Measurements from ENCODE around the gene USP6NL. TPM values are rescaled to one million over a fixed set of nuclear protein-coding genes. Genes with fewer than 3 reads are reported as not detected.

The USP6NL gene
- total and polyA plus RNA-seq, 3 donors from 2014 or later: 50.4 to 64.9 (median 56.1) TPM

- Histone ChIP-seq H3K9me3 (no peaks in the 10 kb centered on the region), H3K27ac (no peak overlapping the region), H3K4me1 (no peaks in the 10 kb centered on the region), H3K27me3 (no peaks in the 10 kb centered on the region), H3K4me3 (no peak overlapping the region), H3K36me3 (ENCODE audit: low read depth, missing control alignments) (no peaks in the 10 kb centered on the region)
- no peak for DNase-seq
- WGBS, 2 donors: 95 to 96% methylated on average over 5 of the region's 5 CpGs
- intact Hi-C loops (cut with DNase I; ENCODE audit: low total_unique reads): no loop called here
- TF ChIP-seq, protein P1, sequence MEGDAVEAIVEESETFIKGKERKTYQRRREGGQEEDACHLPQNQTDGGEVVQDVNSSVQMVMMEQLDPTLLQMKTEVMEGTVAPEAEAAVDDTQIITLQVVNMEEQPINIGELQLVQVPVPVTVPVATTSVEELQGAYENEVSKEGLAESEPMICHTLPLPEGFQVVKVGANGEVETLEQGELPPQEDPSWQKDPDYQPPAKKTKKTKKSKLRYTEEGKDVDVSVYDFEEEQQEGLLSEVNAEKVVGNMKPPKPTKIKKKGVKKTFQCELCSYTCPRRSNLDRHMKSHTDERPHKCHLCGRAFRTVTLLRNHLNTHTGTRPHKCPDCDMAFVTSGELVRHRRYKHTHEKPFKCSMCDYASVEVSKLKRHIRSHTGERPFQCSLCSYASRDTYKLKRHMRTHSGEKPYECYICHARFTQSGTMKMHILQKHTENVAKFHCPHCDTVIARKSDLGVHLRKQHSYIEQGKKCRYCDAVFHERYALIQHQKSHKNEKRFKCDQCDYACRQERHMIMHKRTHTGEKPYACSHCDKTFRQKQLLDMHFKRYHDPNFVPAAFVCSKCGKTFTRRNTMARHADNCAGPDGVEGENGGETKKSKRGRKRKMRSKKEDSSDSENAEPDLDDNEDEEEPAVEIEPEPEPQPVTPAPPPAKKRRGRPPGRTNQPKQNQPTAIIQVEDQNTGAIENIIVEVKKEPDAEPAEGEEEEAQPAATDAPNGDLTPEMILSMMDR (IDR thresholded peaks at IDR 0.05): no peak
- no peak for TF ChIP-seq POLR2A (IDR thresholded peaks at IDR 0.05)
Measured at GRCh38 chr10:11406746-11407145, 204.7 kb downstream of the USP6NL start.

- Histone ChIP-seq H3K27me3 (no peaks in the 10 kb centered on the region), H3K36me3 (ENCODE audit: low read depth, missing control alignments) (no peaks in the 10 kb centered on the region), H3K4me1 (no peaks in the 10 kb centered on the region), H3K9me3 (no peaks in the 10 kb centered on the region), H3K4me3 (no peak overlapping the region), H3K27ac (no peak overlapping the region)
- no peak for DNase-seq
- intact Hi-C loops (cut with DNase I; ENCODE audit: low total_unique reads): no loop called here
- WGBS, 2 donors: 48 to 77% methylated on average over 12 to 13 of the region's 13 CpGs
- TF ChIP-seq POLR2A (IDR thresholded peaks at IDR 0.05): no peak
Measured at GRCh38 chr10:11404901-11405300, 206.5 kb downstream of the USP6NL start.

Other genes starting within 250 kb of the USP6NL start
- gene ECHDC3, start 130.7 kb upstream of the USP6NL start, total RNA-seq: 10 to 100 TPM; 61.7 to 83.8 TPM
- gene ECHDC3, start 130.7 kb upstream of the USP6NL start, polyA plus RNA-seq (ENCODE audit: insufficient read depth, low read depth, low replicate concordance): 32.5 TPM
- 10 to 100 TPM; 15.6 to 21.4 TPM for gene PROSER2, start 211.7 kb upstream of the USP6NL start, total RNA-seq
- 7.8 TPM for gene PROSER2, start 211.7 kb upstream of the USP6NL start, polyA plus RNA-seq (ENCODE audit: insufficient read depth, low read depth, low replicate concordance)

All from testis (tissue), 3 donors.